K562 (cell line): ENCODE results near the gene PRKCB. TPM values are rescaled to one million over a fixed set of nuclear protein-coding genes. Genes with fewer than 3 reads are reported as not detected.

Experiments used
- GABPA ChIP-seq: fragments of 200-800 bp; sonication (Bioruptor generic); conservative IDR thresholded peaks from 2 replicates; pipeline ENCODE4 v1.6.1; 2016; ENCODE audit warnings: low read depth, missing genetic modification characterization, missing compliant biosample characterization
- HDGF ChIP-seq: fragments of 450-650 bp; IDR thresholded peaks from 2 replicates; pipeline ENCODE4 v1.6.1; 2016
- KLF10 ChIP-seq: fragments of 250-450 bp; sonication (Bioruptor Pico); IDR thresholded peaks from 2 replicates; pipeline ENCODE4 v1.6.1; 2021; ENCODE audit warnings: matching md5 sums
- POLR2AphosphoS2 ChIP-seq: IDR thresholded peaks from 2 replicates; pipeline ENCODE4 v1.6.1; 2012; ENCODE audit warnings: low read length, improper control_type of control experiment
- RBM25 ChIP-seq: fragments of 200-400 bp; formaldehyde crosslinking; IDR thresholded peaks from 2 replicates; pipeline ENCODE4 v1.6.1; 2018; ENCODE audit warnings: low read length, low read depth, moderate library complexity; ENCODE audit not compliant: severe bottlenecking
- RERE ChIP-seq: sonication (generic); formaldehyde crosslinking; IDR thresholded peaks from 2 replicates; pipeline ENCODE4 v1.8.0; 2023; ENCODE audit warnings: missing genetic modification reagents, mild to moderate bottlenecking, borderline replicate concordance
- RNF219 ChIP-seq: fragments of 250-450 bp; sonication (Bioruptor Pico); IDR thresholded peaks from 2 replicates; pipeline ENCODE4 v1.5.0; 2022; ENCODE audit warnings: mild to moderate bottlenecking
- RUNX1 ChIP-seq: sonication (generic); IDR thresholded peaks from 2 replicates; pipeline ENCODE4 v1.6.1; 2016; ENCODE audit warnings: antibody characterized with exemption, low read depth
- SIX5 ChIP-seq, 2 experiments: IDR thresholded peaks; 2 replicates each; pipeline ENCODE4 v1.6.1; 2011; ENCODE audit warnings: low read length in 2 of 2, borderline replicate concordance in 1 of 2, low read depth in 1 of 2, mild to moderate bottlenecking in 1 of 2, moderate library complexity in 1 of 2; ENCODE audit not compliant: insufficient read depth in 1 of 2
- TGIF2 ChIP-seq: sonication (generic); formaldehyde crosslinking; IDR thresholded peaks from 2 replicates; pipeline ENCODE4 v1.8.1; 2022; ENCODE audit warnings: mild to moderate bottlenecking, missing genetic modification reagents, moderate library complexity
- TRIM25 ChIP-seq: fragments of 450-650 bp; IDR thresholded peaks from 2 replicates; pipeline ENCODE4 v1.7.0; 2016; ENCODE audit warnings: borderline replicate concordance
- ZEB2 ChIP-seq: fragments of 450-650 bp; IDR thresholded peaks from 2 replicates; pipeline ENCODE4 v1.6.1; 2016
- ZNF217 ChIP-seq: sonication (generic); formaldehyde crosslinking; IDR thresholded peaks from 2 replicates; pipeline ENCODE4 v1.8.0; 2022; ENCODE audit warnings: mild to moderate bottlenecking, missing genetic modification reagents
- polyA plus RNA-seq, 8 experiments: library from polyadenylated mRNA; depleted of rRNA in 4 of 8; stranded (reverse) in 5 of 8; unstranded in 3 of 8; fragments of >200 nt; fragmentation: Nextera tagmentation in 2 of 8; fragmentation: Illumina TruSeq in 1 of 8; extraction: Ambion mirVana in 2 of 8; extraction: Trizol in 1 of 8; gene quantifications; 2 replicates each; pipeline versions ENCODE4 v1.2.1 to v1.2.3, GENCODE V29; 2011 to 2014; ENCODE audit warnings: inconsistent platforms in 1 of 8, missing spikeins in 1 of 8
- total RNA-seq, 7 experiments: library from RNA; depleted of rRNA in 6 of 7; stranded (reverse); fragments of >200 nt in 6 of 7; fragmentation: Illumina TruSeq in 2 of 7; extraction: Trizol in 2 of 7; gene quantifications; 2 replicates each; pipeline versions ENCODE4 v1.2.1 to v1.2.3, GENCODE V29; 2011 to 2021; ENCODE audit warnings: low replicate concordance in 1 of 7
- TF ChIP-seq, protein P1 (sequence below): fragments of 250-450 bp; sonication (Bioruptor Pico); IDR thresholded peaks from 2 replicates; pipeline ENCODE4 v1.5.1; 2021; ENCODE audit warnings: mild to moderate bottlenecking
- TF ChIP-seq, protein P2 (sequence below): sonication (generic); formaldehyde crosslinking; IDR thresholded peaks from 2 replicates; pipeline ENCODE4 v1.9.0; 2022; ENCODE audit warnings: mild to moderate bottlenecking, missing genetic modification reagents

PRKCB gene
- total and polyA plus RNA-seq, 9 of the 15 experiments (the other 6 are each of a cell fraction or from before 2014, with no cell fraction given), result 49.9 to 276 (median 148) TPM

- TF ChIP-seq RNF219 (CRISPR knock-in tag) (no peak), HDGF (no peak), TRIM25 (no peak), TGIF2 (CRISPR knock-in tag) (no peak), SIX5 (IDR thresholded peaks at IDR 0.05; ENCODE audit: borderline replicate concordance in 1 of 2, insufficient read depth in 1 of 2, low read depth in 1 of 2, low read length in 2 of 2) (no peak), RUNX1 (no peak), POLR2AphosphoS2 (0 out of 2 replicates have a peak, but pooled peaks have one; percentile 64), KLF10 (CRISPR knock-in tag) (no peak), RERE (CRISPR knock-in tag) (no peak), GABPA (tag) (no peak), ZNF217 (CRISPR knock-in tag) (no peak), ZEB2 (no peak), RBM25 (no peak)
- TF ChIP-seq, protein P1, sequence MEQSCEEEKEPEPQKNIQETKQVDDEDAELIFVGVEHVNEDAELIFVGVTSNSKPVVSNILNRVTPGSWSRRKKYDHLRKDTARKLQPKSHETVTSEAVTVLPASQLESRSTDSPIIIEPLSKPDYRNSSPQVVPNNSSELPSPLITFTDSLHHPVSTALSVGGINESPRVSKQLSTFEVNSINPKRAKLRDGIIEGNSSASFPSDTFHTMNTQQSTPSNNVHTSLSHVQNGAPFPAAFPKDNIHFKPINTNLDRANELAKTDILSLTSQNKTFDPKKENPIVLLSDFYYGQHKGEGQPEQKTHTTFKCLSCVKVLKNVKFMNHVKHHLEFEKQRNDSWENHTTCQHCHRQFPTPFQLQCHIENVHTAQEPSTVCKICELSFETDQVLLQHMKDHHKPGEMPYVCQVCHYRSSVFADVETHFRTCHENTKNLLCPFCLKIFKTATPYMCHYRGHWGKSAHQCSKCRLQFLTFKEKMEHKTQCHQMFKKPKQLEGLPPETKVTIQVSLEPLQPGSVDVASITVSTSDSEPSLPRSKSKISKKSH (CRISPR knock-in tag), result no peak
- TF ChIP-seq, protein P2, sequence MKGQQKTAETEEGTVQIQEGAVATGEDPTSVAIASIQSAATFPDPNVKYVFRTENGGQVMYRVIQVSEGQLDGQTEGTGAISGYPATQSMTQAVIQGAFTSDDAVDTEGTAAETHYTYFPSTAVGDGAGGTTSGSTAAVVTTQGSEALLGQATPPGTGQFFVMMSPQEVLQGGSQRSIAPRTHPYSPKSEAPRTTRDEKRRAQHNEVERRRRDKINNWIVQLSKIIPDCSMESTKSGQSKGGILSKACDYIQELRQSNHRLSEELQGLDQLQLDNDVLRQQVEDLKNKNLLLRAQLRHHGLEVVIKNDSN (CRISPR knock-in tag), result peak; percentile 88
These were observed 116.6 kb downstream of the PRKCB start (continued) for GRCh38 chr16:23952128-23952970.
